CD4-positive, alpha-beta memory T cell (primary cell): Measurements from ENCODE around the gene CDKN1C. TPM values are rescaled to one million over a fixed set of nuclear protein-coding genes. Genes with fewer than 3 reads are reported as not detected.

Experiments used
- CTCF ChIA-PET: fragments of 350-600 bp; sonication (Branson Sonifier 250); formaldehyde crosslinking; loops from one replicate; lab custom pipeline; 2021; ENCODE audit warnings: inconsistent platforms; ENCODE audit not compliant: partially characterized antibody; lab: Charles Lee
- POLR2A ChIA-PET: fragments of 350-600 bp; sonication (Branson Sonifier 250); formaldehyde crosslinking; loops from one replicate; lab custom pipeline; 2021; ENCODE audit not compliant: partially characterized antibody; lab: Charles Lee
- DNase-seq, 5 donors: peaks; one replicate each; pipeline versions ENCODE4 v3.0.0 to v3.0.0-alpha.2; 2020 to 2022; ENCODE audit warnings: mixed read lengths in 1 of 5
- H3K27ac ChIP-seq: one replicate; pipeline ENCODE4 v1.7.0; 2013; ENCODE audit warnings: low read depth, low read length
- H3K27me3 ChIP-seq: 2 replicates; pipeline ENCODE4 v1.7.0; 2013; ENCODE audit warnings: mild to moderate bottlenecking, low read length, moderate library complexity; ENCODE audit not compliant: insufficient read depth
- H3K36me3 ChIP-seq: 2 replicates; pipeline ENCODE4 v1.7.0; 2013; ENCODE audit warnings: mild to moderate bottlenecking, low read length, moderate library complexity; ENCODE audit not compliant: insufficient read depth
- H3K4me1 ChIP-seq: 2 replicates; pipeline ENCODE4 v1.7.0; 2013; ENCODE audit warnings: mild to moderate bottlenecking, low read length, moderate library complexity; ENCODE audit not compliant: insufficient read depth
- H3K4me3 ChIP-seq, 2 donors: one replicate each; pipeline ENCODE4 v1.7.0; 2013; ENCODE audit warnings: low read length in 2 of 2, mild to moderate bottlenecking in 1 of 2
- H3K9me3 ChIP-seq, 2 donors: one replicate each; pipeline ENCODE4 v1.7.0; 2013; ENCODE audit warnings: low read length in 2 of 2, control low read depth in 1 of 2; ENCODE audit not compliant: control insufficient read depth in 1 of 2
- H3K27ac Mint-ChIP-seq, 7 donors: one replicate each; pipeline ENCODE4 v1.8.0; 2020 to 2021; ENCODE audit warnings: mixed read lengths in 7 of 7, mild to moderate bottlenecking in 6 of 7, inconsistent platforms in 3 of 7, moderate library complexity in 3 of 7
- H3K27me3 Mint-ChIP-seq, 2 donors: one replicate each; pipeline ENCODE4 v1.8.0; 2020 to 2021; ENCODE audit warnings: mixed read lengths in 2 of 2
- H3K36me3 Mint-ChIP-seq, 2 donors: one replicate each; pipeline ENCODE4 v1.8.0; 2020 to 2021; ENCODE audit warnings: mixed read lengths in 2 of 2, inconsistent platforms in 1 of 2, mild to moderate bottlenecking in 1 of 2
- H3K4me1 Mint-ChIP-seq, 4 donors: one replicate each; pipeline ENCODE4 v1.8.0; 2020 to 2021; ENCODE audit warnings: mixed read lengths in 4 of 4, mild to moderate bottlenecking in 1 of 4
- H3K4me3 Mint-ChIP-seq, 8 donors: one replicate each; pipeline ENCODE4 v1.8.0; 2020 to 2021; ENCODE audit warnings: mixed read lengths in 8 of 8, mild to moderate bottlenecking in 7 of 8, moderate library complexity in 6 of 8, inconsistent platforms in 3 of 8
- H3K9me3 Mint-ChIP-seq, 8 donors: one replicate each; pipeline ENCODE4 v1.8.0; 2020 to 2021; ENCODE audit warnings: mixed read lengths in 8 of 8, mild to moderate bottlenecking in 5 of 8, inconsistent platforms in 3 of 8, moderate library complexity in 1 of 8
- intact Hi-C: fragments of 100-400 bp; cut with micrococcal nuclease; formaldehyde crosslinking; loops from one replicate; pipeline ENCODE4 v1.15.1; 2023
- polyA plus RNA-seq, 2 donors: library from polyadenylated mRNA; unstranded; fragments of 300-500 nt; fragmentation: Illumina TruSeq; gene quantifications; one replicate each; pipeline ENCODE4 v1.2.3, GENCODE V29; 2021
- total RNA-seq, 2 experiments: library from RNA; stranded (reverse); gene quantifications; one replicate each; pipeline ENCODE4 v1.2.3, GENCODE V29; 2021

The CDKN1C gene
- total and polyA plus RNA-seq, 4 experiments from 2014 or later: 0.10 to 6.1 (median 2.8) TPM

- ChIA-PET CTCF (no interaction called here), POLR2A (no interaction called here)
- peaks cover 0 to 5% (median 2%) of the 10 kb centered on the region in 4 donors for H3K4me1 Mint-ChIP-seq
- Histone ChIP-seq H3K27me3 (no peaks in the 10 kb centered on the region), H3K36me3 (no peaks in the 10 kb centered on the region), H3K4me3 (no peak overlapping the region), H3K27ac (no peak overlapping the region), H3K9me3 (no peaks in the 10 kb centered on the region), H3K4me1 (peaks cover under 1% of the 10 kb centered on the region)
- no peak for DNase-seq
- no peaks in the 10 kb centered on the region for H3K27me3 Mint-ChIP-seq
- no peak overlapping the region for H3K4me3 Mint-ChIP-seq
- intact Hi-C loops: no loop called here
- no peaks in the 10 kb centered on the region for H3K9me3 Mint-ChIP-seq
- H3K27ac Mint-ChIP-seq: no peak overlapping the region
- no peaks in the 10 kb centered on the region for H3K36me3 Mint-ChIP-seq
Observed at GRCh38 chr11:2922655-2923054, 37.1 kb upstream of the CDKN1C start.

GRCh38 chr11:2921742-2922493 is 36.3 kb upstream of the CDKN1C start:
- no peaks in the 10 kb centered on the region for H3K9me3 Mint-ChIP-seq
- H3K27ac Mint-ChIP-seq: no peak overlapping the region
- CTCF ChIA-PET: no interaction called here
- H3K27ac ChIP-seq: no peak overlapping the region
- no peaks in the 10 kb centered on the region for H3K4me1 ChIP-seq
- no peaks in the 10 kb centered on the region for H3K27me3 ChIP-seq
- H3K4me3 Mint-ChIP-seq: no peak overlapping the region
- H3K4me1 Mint-ChIP-seq: no peaks in the 10 kb centered on the region
- POLR2A ChIA-PET: no interaction called here
- DNase-seq: no peak
- H3K36me3 ChIP-seq: no peaks in the 10 kb centered on the region
- H3K9me3 ChIP-seq: no peaks in the 10 kb centered on the region
- no peaks in the 10 kb centered on the region for H3K36me3 Mint-ChIP-seq
- H3K27me3 Mint-ChIP-seq: no peaks in the 10 kb centered on the region
- intact Hi-C loops: no loop called here
- no peak overlapping the region for H3K4me3 ChIP-seq

- ChIA-PET CTCF (no interaction called here), POLR2A (no interaction called here)
- no peaks in the 10 kb centered on the region for H3K4me1 ChIP-seq
- H3K27me3 ChIP-seq: no peaks in the 10 kb centered on the region
- intact Hi-C loops: no loop called here
- no peak overlapping the region for H3K27ac ChIP-seq
- no peaks in the 10 kb centered on the region for H3K36me3 ChIP-seq
- Mint-ChIP-seq H3K4me1 (no peaks in the 10 kb centered on the region), H3K4me3 (no peak overlapping the region), H3K27ac (no peak overlapping the region), H3K36me3 (no peaks in the 10 kb centered on the region), H3K9me3 (no peaks in the 10 kb centered on the region), H3K27me3 (no peaks in the 10 kb centered on the region)
- no peak for DNase-seq
- H3K4me3 ChIP-seq: no peak overlapping the region
- no peaks in the 10 kb centered on the region for H3K9me3 ChIP-seq
Observed at GRCh38 chr11:2921261-2921660, 35.7 kb upstream of the CDKN1C start.

- Mint-ChIP-seq H3K36me3 (no peaks in the 10 kb centered on the region), H3K27me3 (no peaks in the 10 kb centered on the region), H3K4me1 (no peaks in the 10 kb centered on the region), H3K27ac (peak overlapping the region in 1 of 7 donors; percentile 39), H3K9me3 (no peaks in the 10 kb centered on the region), H3K4me3 (no peak overlapping the region)
- H3K36me3 ChIP-seq: no peaks in the 10 kb centered on the region
- H3K4me3 ChIP-seq: no peak overlapping the region
- no peaks in the 10 kb centered on the region for H3K4me1 ChIP-seq
- no peaks in the 10 kb centered on the region for H3K9me3 ChIP-seq
- ChIA-PET CTCF (interaction anchor here (0.9 kb wide), 1 partner anchor 10 kb away, joined by 3 read pairs; no protein-coding TSS in a partner anchor), POLR2A (interaction anchor here (0.8 kb wide), 1 partner anchor 10 kb away, joined by 3 read pairs; no protein-coding TSS in a partner anchor)
- no peak overlapping the region for H3K27ac ChIP-seq
- intact Hi-C loops: no loop called here
- H3K27me3 ChIP-seq: no peaks in the 10 kb centered on the region
- no peak for DNase-seq
Observed at GRCh38 chr11:2920343-2920742, 34.8 kb upstream of the CDKN1C start.

- no peak overlapping the region for H3K27ac ChIP-seq
- no peak for DNase-seq
- Mint-ChIP-seq H3K4me3 (no peak overlapping the region), H3K4me1 (peaks cover 0 to 2% (median 0%) of the 10 kb centered on the region in 4 donors), H3K9me3 (no peaks in the 10 kb centered on the region), H3K27ac (no peak overlapping the region), H3K27me3 (no peaks in the 10 kb centered on the region), H3K36me3 (no peaks in the 10 kb centered on the region)
- H3K27me3 ChIP-seq: no peaks in the 10 kb centered on the region
- H3K36me3 ChIP-seq: no peaks in the 10 kb centered on the region
- ChIA-PET CTCF (no interaction called here), POLR2A (interaction anchor here (0.8 kb wide), 1 partner anchor 10 kb away, joined by 3 read pairs; no protein-coding TSS in a partner anchor)
- no peak overlapping the region for H3K4me3 ChIP-seq
- H3K4me1 ChIP-seq: no peaks in the 10 kb centered on the region
- intact Hi-C loops: no loop called here
- H3K9me3 ChIP-seq: no peaks in the 10 kb centered on the region
Observed at GRCh38 chr11:2919837-2920236, 34.3 kb upstream of the CDKN1C start.

GRCh38 chr11:2919188-2919587 is 33.6 kb upstream of the CDKN1C start:
- H3K4me3 Mint-ChIP-seq: no peak overlapping the region
- DNase-seq: no peak
- Histone ChIP-seq H3K4me3 (no peak overlapping the region), H3K27ac (no peak overlapping the region), H3K36me3 (no peaks in the 10 kb centered on the region), H3K4me1 (no peaks in the 10 kb centered on the region), H3K9me3 (no peaks in the 10 kb centered on the region), H3K27me3 (no peaks in the 10 kb centered on the region)
- CTCF ChIA-PET: no interaction called here
- H3K4me1 Mint-ChIP-seq: peaks cover 0 to 2% (median 0%) of the 10 kb centered on the region in 4 donors
- H3K27ac Mint-ChIP-seq: no peak overlapping the region
- no peaks in the 10 kb centered on the region for H3K27me3 Mint-ChIP-seq
- H3K36me3 Mint-ChIP-seq: no peaks in the 10 kb centered on the region
- POLR2A ChIA-PET: no interaction called here
- H3K9me3 Mint-ChIP-seq: no peaks in the 10 kb centered on the region
- intact Hi-C loops: no loop called here

GRCh38 chr11:2917842-2918490 is 32.4 kb upstream of the CDKN1C start:
- H3K4me1 Mint-ChIP-seq: peaks cover 4 to 11% (median 7%) of the 10 kb centered on the region in 4 donors
- no peak for DNase-seq
- Histone ChIP-seq H3K27me3 (no peaks in the 10 kb centered on the region), H3K9me3 (no peaks in the 10 kb centered on the region), H3K27ac (no peak overlapping the region), H3K4me3 (no peak overlapping the region), H3K4me1 (peaks cover 9% of the 10 kb centered on the region), H3K36me3 (no peaks in the 10 kb centered on the region)
- no peaks in the 10 kb centered on the region for H3K36me3 Mint-ChIP-seq
- no peaks in the 10 kb centered on the region for H3K9me3 Mint-ChIP-seq
- intact Hi-C loops: no loop called here
- ChIA-PET POLR2A (interaction anchor here (1.3 kb wide), 1 partner anchor 12 kb away, joined by 4 read pairs; the partner anchor contains the start of gene PHLDA2), CTCF (no interaction called here)
- no peaks in the 10 kb centered on the region for H3K27me3 Mint-ChIP-seq
- H3K4me3 Mint-ChIP-seq: no peak overlapping the region
- H3K27ac Mint-ChIP-seq: no peak overlapping the region
